HG02870 (cell line): ENCODE data around the gene KCNQ5.
"Not testable (repeated sequence)": the region's sequence is repeated elsewhere in the genome, so short reads cannot be mapped to it uniquely, and the experiment has no call there.

ENCODE experiments used
- ATAC-seq: cut with Tn5 transposase; IDR thresholded peaks from one replicate; pipeline ENCODE4 v1.9.1; 2021; ENCODE audit warnings: mild to moderate bottlenecking, moderate library complexity; ENCODE audit not compliant: unreplicated experiment

Gene KCNQ5

DNA sequence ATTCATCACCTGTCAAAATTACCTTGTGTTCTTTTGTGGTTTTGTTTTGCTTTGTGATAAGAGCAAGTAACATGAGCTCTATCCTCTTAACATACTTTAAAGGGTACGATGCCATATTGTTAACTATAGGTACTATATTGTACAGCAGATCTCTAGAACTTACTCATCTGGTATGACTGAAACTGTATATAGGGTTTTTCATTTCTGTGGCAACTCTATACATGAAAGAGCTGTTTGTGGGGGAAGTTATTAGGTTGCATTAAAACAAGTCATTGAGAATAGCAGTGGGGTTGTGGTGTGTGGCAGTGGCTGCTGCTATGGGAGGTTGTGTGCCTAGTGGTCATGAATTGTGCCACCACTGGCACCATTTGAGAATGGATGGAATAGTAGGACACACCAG, 268.4 kb downstream of the KCNQ5 start:
- ATAC-seq = no peak

DNA sequence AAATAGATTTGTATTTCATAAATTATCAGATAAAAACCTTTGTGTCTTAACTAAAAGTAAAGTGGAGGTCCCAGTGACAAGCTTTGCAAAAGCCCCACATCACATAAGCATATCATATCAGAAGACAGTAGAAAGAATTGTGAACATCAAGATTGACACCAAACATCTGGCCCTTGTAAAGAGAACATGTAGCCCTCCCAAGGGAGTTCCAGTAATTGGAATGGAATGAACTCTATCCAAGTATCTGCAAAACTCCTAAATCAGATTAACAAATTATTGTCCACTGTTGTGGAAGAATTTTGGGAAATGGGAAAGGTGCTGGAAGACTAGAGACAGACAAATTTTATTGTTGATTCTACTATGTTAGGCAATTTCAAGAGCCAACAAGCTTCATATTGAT, 268.8 kb downstream of the KCNQ5 start:
- no peak for ATAC-seq

DNA sequence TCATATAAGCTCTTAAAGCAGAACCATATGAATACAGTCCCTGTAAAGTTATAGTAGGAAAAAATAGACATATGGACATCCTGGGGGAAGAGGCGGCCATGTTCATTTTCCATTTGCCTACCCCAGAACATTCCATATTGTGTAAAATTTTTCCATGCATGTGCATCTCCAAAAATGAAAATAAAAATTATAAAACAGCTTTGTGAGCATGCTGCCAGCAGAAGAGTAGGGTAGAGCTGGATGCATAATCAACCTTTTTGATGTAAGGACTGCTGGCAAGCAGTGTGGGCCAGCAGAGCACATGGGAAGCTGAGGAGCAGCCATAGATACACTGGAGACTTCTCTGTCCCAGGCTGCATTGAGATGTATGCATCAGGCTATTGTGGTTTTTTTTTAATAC, 271.0 kb downstream of the KCNQ5 start:
- ATAC-seq = no peak

DNA sequence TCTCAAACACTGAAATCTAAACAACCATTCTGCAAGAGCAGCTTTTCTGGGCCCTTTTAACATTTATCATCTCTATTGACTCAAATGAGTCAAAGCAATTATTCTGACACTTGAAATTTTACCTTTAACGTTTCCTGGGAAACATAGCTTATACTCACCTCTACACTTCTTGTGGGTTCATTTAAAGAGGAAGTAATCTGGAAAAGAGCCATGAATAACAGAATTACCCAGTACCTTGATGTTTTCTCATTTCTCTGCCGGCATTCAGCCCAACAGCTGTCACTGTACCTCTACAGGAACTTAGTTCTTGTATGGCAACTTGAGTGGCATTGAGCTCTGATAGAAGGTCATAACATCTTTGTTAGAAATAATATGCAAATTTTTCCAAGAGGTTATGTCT, 272.2 kb downstream of the KCNQ5 start:
- no peak for ATAC-seq

DNA sequence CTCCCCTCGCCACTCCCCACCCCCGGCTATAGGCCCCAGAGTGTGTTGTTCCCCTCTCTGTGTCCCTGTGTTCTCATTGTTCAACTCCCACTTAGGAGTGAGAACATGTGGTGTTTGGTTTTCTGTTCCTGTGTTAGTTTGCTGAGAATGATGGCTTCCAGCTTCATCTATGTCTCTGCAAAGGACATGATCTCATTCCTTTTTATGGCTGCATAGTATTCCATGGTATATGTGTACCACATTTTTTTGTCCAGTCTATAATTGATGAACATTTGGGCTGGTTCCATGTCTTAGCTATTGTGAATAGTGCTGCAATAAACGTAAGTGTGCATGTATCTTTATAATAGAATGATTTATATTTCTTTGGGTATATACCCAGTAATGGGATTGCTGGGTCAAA, 276.4 kb downstream of the KCNQ5 start:
- ATAC-seq = not testable (repeated sequence)

DNA sequence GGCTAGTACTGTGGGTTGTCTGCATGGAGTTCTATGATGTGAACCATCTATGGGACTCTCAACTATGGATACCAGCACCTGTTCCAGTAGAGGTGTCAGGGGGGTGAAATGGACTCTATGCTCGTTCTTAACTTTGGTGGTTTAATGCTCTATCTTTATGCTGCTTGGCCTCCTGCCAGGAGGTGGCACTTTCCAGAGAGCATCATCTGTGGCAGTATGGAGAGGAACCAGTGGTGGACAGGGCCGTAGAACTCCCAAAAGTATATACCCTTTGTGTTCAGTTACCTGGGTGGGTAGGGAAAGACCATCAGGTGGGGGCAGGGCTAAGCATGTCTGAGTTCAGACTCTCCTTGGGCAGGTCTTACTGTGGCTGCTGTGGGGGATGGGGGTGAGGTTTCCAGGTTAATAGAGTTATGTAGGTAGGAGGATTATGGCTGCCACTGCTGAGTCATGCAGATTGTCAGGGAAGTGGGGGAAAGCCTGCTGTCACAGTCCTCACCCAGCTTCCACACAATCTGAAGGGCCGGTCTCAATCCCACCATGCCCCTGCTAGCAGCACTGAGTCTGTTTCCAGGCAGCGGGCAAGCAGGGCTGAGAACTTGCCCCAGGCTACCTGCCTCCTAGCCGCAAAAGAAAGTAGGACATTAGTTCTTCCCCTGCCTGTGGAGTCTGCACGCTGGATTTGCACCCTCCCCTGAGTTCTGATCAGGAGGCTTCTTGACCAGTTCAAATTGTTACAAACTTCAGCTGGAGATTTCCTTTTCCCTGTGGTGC, 284.0 kb downstream of the KCNQ5 start:
- ATAC-seq = no peak

DNA sequence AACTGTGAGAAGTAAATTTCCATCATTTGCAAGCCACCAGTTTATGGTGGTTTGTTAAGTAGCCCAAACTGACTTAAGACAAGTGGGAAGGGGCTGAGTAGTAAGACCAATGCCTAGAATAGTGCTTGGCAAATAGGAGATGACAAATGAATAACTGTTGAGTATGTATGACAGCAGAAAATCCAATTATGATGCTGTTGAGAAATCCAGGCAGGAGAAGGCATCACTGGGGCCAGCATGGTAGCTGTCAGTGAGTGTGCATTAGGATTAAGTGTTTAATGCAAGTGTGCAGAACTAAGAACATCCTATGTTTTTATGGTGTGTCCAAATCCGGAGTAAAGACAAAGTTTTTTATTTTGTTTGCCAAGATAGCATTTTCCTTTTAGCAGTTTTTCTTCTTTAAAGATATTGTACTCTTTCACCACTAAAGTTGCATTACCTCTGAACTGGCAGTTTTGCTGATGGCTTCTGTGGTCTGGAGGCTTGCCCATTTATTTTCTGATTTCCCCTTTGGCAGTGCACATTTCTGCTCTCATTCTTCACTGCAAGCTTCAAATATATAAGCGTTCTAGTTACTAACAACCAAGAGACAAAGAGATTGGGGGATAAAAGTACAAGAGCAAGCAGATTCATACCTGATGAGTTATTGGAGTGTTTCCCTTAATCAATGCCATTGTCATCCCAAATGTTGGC, 289.7 kb downstream of the KCNQ5 start:
- ATAC-seq = no peak

DNA sequence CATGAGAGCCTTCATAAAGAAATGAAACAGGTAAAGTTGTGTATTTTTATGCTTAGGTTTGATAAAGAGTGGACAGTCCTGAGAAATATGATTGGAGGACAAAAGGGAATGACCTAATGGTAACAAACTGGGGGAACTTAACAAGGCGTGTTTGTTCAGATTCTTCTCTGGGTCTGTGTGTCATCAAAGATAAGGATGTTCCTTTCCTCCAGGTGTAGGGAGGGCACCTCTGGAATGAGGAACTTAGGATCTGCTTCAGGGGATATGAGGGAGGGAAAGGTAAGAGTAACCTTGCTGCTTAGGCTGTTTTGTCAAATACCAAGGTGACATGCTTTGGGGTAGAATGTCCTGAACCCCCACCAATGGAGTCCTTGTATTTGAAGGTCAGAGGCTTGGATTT, 291.9 kb downstream of the KCNQ5 start:
- ATAC-seq = no peak

DNA sequence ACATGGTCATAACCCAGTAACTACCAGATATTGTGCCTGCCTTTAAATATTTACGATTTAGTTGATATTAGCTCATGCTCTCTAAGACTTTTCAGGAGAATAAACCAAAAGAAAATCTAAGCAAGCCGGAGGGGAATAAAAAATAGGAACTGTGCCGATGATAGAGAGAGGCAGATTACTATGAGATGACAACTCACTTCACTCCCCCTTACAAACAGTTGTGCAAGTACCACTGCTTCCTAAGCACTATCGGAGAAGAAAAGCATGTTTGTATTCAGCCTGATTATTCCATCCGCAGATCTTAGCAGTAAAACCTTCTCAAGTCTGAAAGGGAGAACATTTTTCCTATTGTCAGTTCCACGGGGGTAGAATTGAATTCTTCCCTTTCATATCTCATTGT, 294.4 kb downstream of the KCNQ5 start:
- no peak for ATAC-seq

DNA sequence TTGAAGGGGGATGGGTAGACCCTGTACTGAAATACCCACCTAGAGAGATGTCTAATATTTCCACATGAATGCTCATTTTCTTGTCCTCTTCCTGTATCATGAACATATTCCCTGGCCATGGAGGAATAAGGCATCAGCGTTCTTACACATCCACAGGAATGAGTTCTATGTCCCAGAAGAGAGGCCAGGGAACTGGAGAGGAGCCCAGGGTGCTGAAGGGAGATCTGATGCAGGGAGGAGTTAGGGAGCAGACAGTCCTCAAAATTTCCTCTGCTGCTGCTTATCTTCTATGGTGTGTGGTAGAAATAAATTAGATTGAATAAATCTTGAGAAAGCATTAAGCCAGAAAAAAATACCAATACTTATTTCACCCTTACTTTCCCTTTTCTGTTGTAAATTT, 295.0 kb downstream of the KCNQ5 start:
- ATAC-seq = no peak

DNA sequence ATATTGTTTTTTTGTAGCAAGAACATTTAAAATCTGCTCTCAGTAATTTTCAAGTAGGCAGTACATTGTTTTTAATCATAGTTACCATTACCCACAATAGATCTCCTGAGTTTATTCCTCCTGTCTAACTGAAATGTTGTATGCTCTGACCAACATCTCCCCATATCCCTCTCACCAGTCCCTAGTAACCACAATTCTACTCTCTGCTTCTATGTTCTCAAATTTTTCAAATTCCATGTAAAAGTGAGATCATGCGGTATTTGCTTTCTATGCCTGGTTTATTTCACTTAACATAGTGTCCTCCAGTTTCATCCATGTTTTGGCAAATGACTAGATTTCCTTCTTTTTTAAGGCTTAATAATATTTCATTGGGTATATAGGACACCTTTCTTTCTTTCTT, 300.5 kb downstream of the KCNQ5 start:
- no peak for ATAC-seq

DNA sequence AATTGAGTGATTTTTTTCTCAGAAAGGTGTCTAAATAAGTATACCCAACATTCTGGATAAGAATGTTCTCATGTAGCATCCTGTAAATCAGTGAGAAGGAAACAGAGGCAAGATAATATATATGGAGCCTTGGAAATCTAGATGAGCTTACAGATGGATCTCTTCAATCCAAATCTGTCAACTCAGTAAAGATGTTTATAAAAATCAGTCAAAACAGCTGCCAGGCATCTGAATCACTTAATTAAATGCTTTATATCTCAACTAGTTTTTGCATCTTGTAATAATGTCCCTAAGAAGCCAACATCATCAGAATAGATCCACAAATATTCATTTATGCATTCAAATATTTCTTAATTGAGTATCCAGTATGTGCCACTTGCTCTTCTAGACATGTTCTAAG, 303.3 kb downstream of the KCNQ5 start:
- ATAC-seq = no peak

DNA sequence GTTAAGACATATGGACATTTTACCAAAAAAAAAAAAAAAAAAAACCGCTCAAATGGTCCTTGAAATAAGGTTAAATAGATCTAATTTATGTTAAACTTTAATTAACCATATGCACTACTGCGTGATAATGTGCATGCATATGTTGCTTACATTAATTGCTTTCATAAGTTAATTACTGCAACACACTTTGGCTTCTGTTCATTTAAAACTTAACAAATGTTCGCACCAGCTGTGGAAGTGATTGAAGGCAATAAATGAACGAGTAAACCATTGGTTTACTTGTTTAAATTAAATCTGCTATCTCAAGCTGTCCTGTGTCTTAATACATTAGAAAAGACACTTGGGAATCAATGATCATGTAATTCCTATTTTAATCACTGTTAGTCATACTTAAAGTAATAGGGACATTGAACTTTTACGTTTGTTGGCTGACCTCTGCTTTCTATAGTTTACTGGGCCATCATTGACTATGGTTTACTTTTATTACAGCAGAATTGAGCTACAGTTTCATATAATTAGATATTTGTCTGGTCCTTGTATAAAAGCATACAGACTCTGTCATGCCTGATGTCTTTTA, 308.8 kb downstream of the KCNQ5 start:
- ATAC-seq = no peak

DNA sequence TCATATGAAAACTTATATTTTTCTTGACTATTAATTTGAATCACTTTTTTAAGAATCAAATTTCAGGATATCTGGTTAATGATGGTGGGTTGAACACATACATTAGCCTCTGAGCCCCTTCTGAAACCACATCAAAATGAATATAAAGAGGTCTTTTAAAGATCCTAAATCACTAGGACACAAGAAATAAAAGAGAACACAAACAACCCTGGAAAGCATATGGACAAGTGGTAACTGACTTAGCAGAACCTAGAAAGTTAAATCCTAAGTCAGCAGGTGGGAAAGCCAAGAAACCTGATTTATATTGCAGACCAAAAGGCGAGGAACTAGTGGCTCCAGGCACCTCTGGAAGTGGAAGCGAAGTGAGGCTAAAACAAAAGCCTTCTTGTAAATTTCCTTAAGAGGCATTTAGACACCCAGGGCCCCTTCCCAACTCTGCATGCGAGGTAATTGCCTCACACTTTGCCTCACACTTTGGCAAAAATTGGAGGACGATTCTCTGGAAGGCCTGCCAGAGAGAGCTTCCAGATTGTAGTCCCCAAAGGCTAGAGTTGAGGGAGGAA, 309.5 kb downstream of the KCNQ5 start:
- ATAC-seq = no peak

DNA sequence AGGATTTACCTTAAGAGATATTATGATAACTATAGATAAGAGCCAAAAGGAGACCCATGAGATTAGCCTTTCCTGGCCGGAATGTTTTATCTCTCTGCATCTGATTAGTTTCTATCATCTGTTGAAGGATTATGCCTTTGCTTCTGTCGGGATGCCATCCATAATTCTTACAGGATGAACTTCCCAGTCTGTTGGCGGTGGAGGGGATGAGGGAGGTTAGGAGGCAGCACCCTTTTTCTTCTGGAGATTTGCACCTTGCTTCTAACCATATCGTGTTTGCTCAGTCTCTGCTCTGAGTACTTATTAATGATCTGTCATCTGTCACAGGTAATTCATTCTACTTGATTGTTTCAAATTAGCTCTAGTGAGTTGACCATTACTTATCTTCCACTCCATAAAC, 311.4 kb downstream of the KCNQ5 start:
- ATAC-seq = no peak

DNA sequence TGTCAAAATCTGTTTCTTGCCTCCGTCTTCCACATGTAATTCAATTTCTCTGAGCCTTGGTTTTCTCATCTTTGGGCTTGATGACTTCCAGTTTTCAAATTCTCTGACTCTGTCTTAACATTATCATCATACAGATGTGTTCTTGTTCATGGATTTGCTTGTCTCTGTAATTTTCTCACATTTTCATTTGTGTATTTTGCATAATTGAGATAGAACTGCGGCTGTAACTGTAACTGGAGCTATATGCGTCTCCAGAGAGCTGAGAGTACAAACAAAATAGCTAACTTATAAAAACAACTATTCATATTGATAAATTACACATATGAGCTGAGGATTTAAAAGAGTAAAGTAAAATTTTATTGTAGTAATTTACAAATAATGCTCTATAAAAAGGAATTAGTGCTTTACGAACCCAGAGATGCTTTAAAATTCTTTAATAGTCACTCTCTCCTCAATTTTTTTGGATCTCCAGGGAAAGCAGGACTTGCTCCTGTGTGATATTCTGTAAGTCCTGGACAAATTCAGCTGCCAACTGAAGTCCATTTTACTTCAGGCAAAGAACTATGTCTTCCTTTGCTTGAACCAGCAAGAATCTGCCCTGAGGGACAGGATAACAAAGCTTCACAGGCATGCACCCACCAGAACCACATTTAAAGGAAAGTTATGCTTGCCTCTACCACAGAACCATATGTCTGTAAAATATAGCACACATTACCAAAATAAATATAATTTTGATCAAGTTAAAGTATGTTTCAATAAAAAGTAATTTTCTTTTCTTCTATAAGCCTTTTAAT, 315.1 kb downstream of the KCNQ5 start:
- ATAC-seq = no peak

DNA sequence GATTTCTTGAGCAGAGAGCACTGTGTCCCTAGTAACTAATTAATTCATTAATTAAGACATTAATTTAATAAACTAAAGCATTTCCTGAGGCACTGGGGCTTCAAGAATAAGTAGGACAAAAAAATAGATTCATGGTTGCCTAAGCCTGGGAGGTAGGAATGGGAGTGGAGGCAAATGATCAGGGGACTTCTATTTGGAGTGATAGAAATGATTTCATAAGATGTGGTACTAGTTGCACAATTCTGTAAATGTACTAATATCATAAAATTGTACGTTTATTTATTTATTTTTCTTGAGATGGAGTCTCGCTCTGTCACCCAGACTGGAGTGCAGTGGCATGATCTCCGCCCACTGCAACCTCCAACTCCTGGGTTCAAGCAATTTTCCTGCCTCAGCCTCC, 316.2 kb downstream of the KCNQ5 start:
- no peak for ATAC-seq

DNA sequence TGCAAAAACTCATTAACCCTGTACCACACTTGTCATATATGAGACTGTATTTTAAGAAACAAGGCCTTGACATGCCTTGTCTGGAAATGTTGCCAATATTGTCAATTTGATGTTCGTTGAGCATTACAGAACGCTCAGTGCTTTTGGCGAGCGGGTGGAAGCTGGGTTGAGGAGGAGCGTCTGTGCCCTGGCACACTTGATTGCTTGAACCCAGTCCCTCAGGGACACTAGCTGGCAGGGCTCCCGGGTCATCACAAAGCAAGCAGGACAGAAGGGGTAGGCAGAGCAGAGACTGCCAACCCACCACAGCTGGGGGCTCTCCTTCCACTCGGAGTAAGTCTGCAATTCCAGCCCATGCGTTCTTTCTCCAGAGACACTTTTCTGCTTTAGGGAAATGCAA, 317.1 kb downstream of the KCNQ5 start:
- no peak for ATAC-seq

DNA sequence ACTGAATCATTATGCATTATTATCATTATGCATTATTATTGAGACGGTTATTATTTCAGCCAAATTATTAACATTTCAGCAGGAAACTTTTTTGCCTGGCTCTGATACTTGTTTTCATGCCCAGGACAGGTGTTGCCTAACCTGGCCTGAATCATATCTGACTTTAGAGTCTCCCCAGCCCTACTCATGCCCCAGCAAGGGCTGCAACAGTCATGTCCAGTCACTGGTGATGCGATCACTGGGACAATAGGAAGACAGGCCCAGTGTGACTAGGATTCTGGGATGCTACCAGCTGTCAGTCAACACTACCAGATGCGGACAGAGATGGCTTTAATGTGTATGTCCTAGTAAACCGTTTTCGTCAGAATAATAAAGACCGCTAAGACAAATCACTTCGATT, 318.4 kb downstream of the KCNQ5 start:
- no peak for ATAC-seq

DNA sequence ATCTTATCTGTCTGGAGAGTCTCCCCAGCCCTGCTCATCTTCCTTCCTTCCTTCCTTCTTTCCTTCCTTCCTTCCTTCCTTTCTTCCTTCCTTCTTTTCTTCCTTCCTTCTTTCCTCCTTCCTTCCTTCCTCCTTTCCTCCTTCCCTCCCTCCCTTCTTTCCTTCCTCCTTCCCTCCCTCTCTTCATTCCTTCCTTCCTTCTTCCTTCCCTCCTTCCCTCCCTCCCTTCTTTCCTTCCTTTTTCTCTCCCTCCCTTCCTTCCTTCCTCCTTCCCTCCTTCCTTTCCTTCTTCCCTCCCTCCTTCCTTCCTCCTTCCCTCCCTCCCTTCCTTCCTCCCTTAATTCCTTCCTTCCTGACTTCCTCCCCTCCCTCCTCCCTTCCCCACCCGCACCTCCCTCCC, 319.4 kb downstream of the KCNQ5 start:
- ATAC-seq = no peak

DNA sequence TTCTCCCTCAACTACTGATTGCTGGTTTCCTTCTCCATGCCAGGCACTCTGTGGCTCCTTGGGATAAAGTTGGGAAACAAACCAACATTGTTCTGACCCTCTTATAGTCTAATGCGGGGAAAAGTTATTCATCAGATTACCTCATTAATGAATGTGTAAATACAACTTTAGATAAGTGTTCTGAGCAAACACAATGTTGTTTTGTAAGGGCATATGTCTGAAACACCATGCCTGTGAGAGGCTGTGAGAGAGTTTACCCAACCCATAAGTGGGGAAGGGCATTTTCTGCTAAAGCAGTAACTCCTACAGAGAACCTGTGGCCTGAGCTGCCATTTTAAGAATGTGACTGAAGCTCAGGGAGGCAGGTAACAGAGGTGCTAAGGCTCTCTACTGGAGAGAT, 319.9 kb downstream of the KCNQ5 start:
- ATAC-seq = no peak
